ENCODE results near the gene ADNP. TPM values are rescaled to one million over a fixed set of nuclear protein-coding genes. Genes with fewer than 3 reads are reported as not detected.

The ADNP gene
- total and polyA plus RNA-seq, 2 of the 13 experiments (the other 11 are each of a cell fraction or from before 2014, with no cell fraction given), result 21.0 to 21.5 TPM

GRCh38 chr20:50929299-50930138, 1.7 kb downstream of the ADNP start (continued):
- peak; percentile 79; the same call in 1 of the 2 replicates for TF ChIP-seq ZNF33B (CRISPR knock-in tag; IDR thresholded peaks at IDR 0.05)
- no peak for TF ChIP-seq ZFP90 (CRISPR knock-in tag; IDR thresholded peaks at IDR 0.05; ENCODE audit: borderline replicate concordance)
- 0 out of 2 replicates have a peak, but pooled peaks have one; percentile 64 for TF ChIP-seq SRY (CRISPR knock-in tag; IDR thresholded peaks at IDR 0.05)
- TF ChIP-seq ZNF691 (CRISPR knock-in tag; IDR thresholded peaks at IDR 0.05; ENCODE audit: borderline replicate concordance, low read depth), result peak; percentile 98
- peak; percentile 93 for TF ChIP-seq GATAD2A (CRISPR knock-in tag; IDR thresholded peaks at IDR 0.05)
- TF ChIP-seq ZNF501 (CRISPR knock-in tag; IDR thresholded peaks at IDR 0.05), result peak; percentile 98
- peak; percentile 34; the same call in 1 of the 2 replicates for TF ChIP-seq TAF1 (CRISPR knock-in tag; IDR thresholded peaks at IDR 0.05)
- TF ChIP-seq ZNF430 (CRISPR knock-in tag; IDR thresholded peaks at IDR 0.05), result peak; percentile 92
- TF ChIP-seq ZFP36L2 (CRISPR knock-in tag; IDR thresholded peaks at IDR 0.05), result peak; percentile 43; the same call in 1 of the 2 replicates
- TF ChIP-seq, protein P1, sequence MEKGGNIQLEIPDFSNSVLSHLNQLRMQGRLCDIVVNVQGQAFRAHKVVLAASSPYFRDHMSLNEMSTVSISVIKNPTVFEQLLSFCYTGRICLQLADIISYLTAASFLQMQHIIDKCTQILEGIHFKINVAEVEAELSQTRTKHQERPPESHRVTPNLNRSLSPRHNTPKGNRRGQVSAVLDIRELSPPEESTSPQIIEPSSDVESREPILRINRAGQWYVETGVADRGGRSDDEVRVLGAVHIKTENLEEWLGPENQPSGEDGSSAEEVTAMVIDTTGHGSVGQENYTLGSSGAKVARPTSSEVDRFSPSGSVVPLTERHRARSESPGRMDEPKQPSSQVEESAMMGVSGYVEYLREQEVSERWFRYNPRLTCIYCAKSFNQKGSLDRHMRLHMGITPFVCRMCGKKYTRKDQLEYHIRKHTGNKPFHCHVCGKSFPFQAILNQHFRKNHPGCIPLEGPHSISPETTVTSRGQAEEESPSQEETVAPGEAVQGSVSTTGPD (CRISPR knock-in tag; IDR thresholded peaks at IDR 0.05), result no peak
- TF ChIP-seq UBTF (CRISPR knock-in tag; IDR thresholded peaks at IDR 0.05), result peak; percentile 87
- TF ChIP-seq ZMAT5 (CRISPR knock-in tag; IDR thresholded peaks at IDR 0.05; ENCODE audit: borderline replicate concordance, low read depth), result no peak
- 0 out of 2 replicates have a peak, but pooled peaks have one; percentile 31 for TF ChIP-seq ZKSCAN5 (CRISPR knock-in tag; IDR thresholded peaks at IDR 0.05)
- TF ChIP-seq SNAI1 (CRISPR knock-in tag; IDR thresholded peaks at IDR 0.05; ENCODE audit: borderline replicate concordance), result no peak; the same call in 1 of the 2 replicates
- 0 out of 2 replicates have a peak, but pooled peaks have one; percentile 72 for TF ChIP-seq SP140L (CRISPR knock-in tag; IDR thresholded peaks at IDR 0.05; ENCODE audit: borderline replicate concordance)
- no peak for TF ChIP-seq ZNF296 (CRISPR knock-in tag; conservative IDR thresholded peaks at IDR 0.05)
- TF ChIP-seq HNRNPL (IDR thresholded peaks at IDR 0.05; ENCODE audit: low read depth, low read length), result no peak
- TF ChIP-seq ZNF543 (CRISPR knock-in tag; IDR thresholded peaks at IDR 0.05), result 0 out of 2 replicates have a peak, but pooled peaks have one; percentile 62
- TF ChIP-seq, protein P2, sequence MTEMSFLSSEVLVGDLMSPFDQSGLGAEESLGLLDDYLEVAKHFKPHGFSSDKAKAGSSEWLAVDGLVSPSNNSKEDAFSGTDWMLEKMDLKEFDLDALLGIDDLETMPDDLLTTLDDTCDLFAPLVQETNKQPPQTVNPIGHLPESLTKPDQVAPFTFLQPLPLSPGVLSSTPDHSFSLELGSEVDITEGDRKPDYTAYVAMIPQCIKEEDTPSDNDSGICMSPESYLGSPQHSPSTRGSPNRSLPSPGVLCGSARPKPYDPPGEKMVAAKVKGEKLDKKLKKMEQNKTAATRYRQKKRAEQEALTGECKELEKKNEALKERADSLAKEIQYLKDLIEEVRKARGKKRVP (CRISPR knock-in tag; IDR thresholded peaks at IDR 0.05), result peak in 1 of 2 experiments; percentile 65; a peak in 1 of 4 replicates
- peak; percentile 98 for TF ChIP-seq ZNF136 (CRISPR knock-in tag; IDR thresholded peaks at IDR 0.05; ENCODE audit: low read depth)
- TF ChIP-seq NR3C1 (CRISPR knock-in tag; IDR thresholded peaks at IDR 0.05), result no peak
- peak; percentile 65; the same call in 1 of the 2 replicates for TF ChIP-seq ZNF362 (CRISPR knock-in tag; IDR thresholded peaks at IDR 0.05; ENCODE audit: borderline replicate concordance)

Data from HepG2 (cell line).